GM19035 (cell line): ENCODE measurements around the gene EIF4E1B.
"Not testable (repeated sequence)": the region's sequence is repeated elsewhere in the genome, so short reads cannot be mapped to it uniquely, and the experiment has no call there.

Experiments used
- ATAC-seq: cut with Tn5 transposase; IDR thresholded peaks from one replicate; pipeline ENCODE4 v1.9.1; 2021; ENCODE audit not compliant: unreplicated experiment

The EIF4E1B gene, protein sequence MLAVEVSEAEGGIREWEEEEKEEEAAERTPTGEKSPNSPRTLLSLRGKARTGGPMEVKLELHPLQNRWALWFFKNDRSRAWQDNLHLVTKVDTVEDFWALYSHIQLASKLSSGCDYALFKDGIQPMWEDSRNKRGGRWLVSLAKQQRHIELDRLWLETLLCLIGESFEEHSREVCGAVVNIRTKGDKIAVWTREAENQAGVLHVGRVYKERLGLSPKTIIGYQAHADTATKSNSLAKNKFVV

DNA sequence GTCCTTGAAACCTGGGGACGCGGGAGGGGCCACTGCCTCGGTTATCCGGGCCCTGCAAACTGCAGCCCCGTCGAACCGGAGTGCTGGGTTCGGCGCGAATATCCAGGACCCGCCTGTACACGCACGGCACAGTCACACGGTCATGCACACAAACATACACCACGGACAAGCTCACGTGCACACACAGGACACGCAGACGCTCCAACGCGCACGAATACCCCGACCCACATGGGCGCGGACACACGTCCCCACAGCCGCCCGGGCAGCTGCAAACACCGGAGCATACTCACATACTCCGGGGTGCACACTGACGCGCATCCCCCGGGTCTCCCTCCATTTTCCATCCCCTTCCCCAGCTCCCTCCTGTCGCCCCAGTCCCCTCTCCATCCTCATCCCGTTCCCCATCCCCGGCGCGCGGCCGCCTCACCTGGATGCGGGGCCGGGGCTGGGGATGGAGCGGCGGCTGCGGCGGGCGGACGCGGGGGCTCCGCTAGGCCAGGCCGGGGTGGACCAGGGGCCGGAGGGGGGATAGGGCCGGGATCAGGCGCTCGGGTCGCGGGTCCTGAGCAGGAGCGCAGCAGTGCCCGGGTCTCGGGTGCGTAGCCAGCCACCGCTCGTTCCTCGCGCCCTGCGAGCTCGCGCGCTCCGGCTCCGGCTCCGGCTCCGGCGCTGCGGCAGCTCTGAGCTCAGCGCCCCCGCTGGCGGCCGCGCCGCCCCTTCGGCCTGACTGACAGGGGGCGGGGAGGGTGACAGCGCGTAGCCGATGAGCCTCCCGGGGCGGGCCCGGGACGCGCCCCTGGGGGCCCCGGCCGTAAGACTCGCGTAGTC is at the start of gene EIF4E1B, which contains the start of gene SNCB:
Gene EIF4E1B, plus strand, starts transcription at position 823 of the 828 bp plus-strand sequence. CDS start 12,113 bp downstream, outside the sequence.
Gene SNCB, minus strand, starts transcription at position 682 of the 828 bp plus-strand sequence. CDS start 880 bp downstream, outside the sequence.
- peak; percentile 64 for ATAC-seq

GRCh38 chr5:176581361-176581760 is 49.1 kb upstream of the EIF4E1B start:
- ATAC-seq: no peak

GRCh38 chr5:176583076-176583475 is 47.4 kb upstream of the EIF4E1B start:
- ATAC-seq: no peak

- ATAC-seq: no peak
These were observed 43.1 kb upstream of the EIF4E1B start for GRCh38 chr5:176587398-176587797.

GRCh38 chr5:176588297-176588696 is 42.2 kb upstream of the EIF4E1B start:
- ATAC-seq: no peak

- no peak for ATAC-seq
These were observed 41.3 kb upstream of the EIF4E1B start for GRCh38 chr5:176589039-176589769.

GRCh38 chr5:176590035-176590717 is 40.3 kb upstream of the EIF4E1B start:
- no peak for ATAC-seq

DNA sequence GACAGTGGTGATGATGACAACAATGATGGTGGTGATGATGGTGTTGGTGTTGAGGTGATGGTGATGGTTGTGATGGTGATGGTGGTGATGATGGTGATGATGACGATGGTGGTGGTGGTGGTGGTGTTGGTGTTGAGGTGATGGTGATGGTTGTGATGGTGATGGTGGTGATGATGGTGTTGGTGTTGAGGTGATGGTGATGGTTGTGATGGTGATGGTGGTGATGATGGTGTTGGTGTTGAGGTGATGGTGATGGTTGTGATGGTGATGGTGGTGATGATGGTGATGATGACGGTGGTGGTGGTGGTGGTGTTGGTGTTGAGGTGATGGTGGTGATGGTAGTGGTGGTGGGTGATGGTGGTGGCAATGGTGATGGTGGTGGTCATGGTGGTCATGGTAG is 38.8 kb upstream of the EIF4E1B start:
- not testable (repeated sequence) for ATAC-seq

DNA sequence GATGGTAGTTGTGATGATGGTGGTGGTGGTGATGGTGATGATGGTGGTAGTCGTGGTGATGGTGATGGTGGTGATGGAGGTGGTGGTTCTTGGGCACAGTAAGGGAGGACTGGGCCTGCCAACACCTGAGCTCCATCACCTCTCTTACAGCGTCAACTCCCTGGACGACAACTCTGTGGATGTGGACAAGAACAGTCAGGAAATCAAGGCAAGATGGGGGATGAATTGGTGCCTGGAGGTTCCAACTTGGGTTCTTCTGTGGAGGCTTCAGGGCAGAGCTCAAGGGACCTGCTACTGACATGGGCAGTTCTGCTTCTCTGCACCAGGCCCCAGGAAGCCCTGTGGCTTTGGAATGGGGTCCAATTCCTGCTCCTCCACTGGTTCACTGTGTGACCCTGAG is 37.9 kb upstream of the EIF4E1B start:
- ATAC-seq: no peak

DNA sequence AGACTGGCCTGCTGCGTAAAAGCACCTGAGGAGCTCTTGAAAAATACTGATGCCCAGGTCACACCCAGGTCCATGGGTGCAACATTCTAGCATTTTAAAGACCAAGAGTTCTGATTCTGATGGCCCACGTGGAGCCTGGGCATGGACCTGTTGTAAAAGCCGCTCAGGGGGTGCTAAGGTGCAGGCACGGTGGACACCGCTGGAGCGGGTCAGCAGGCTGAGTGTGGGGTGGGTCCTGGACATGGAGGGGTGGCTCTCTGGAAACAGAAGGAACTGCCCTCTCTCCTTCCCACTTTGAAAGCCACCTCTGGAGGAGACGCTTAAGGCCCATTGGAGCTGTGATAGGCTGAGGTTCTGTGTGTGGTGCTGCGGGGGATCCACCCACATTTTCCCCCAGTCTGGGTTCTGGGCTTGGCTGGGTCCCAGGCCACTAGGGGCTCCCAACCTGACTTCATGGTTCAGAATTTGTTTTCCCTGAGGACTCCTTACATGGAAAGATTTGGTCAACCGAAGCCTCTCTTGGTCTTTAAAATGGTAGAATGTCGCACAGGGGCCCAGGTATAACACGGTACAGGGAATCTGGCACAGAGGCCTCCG is 37.1 kb upstream of the EIF4E1B start:
- ATAC-seq: no peak

GRCh38 chr5:176594554-176594953 is 35.9 kb upstream of the EIF4E1B start:
- ATAC-seq: no peak

GRCh38 chr5:176595386-176595943 is 35.0 kb upstream of the EIF4E1B start:
- ATAC-seq: no peak

DNA sequence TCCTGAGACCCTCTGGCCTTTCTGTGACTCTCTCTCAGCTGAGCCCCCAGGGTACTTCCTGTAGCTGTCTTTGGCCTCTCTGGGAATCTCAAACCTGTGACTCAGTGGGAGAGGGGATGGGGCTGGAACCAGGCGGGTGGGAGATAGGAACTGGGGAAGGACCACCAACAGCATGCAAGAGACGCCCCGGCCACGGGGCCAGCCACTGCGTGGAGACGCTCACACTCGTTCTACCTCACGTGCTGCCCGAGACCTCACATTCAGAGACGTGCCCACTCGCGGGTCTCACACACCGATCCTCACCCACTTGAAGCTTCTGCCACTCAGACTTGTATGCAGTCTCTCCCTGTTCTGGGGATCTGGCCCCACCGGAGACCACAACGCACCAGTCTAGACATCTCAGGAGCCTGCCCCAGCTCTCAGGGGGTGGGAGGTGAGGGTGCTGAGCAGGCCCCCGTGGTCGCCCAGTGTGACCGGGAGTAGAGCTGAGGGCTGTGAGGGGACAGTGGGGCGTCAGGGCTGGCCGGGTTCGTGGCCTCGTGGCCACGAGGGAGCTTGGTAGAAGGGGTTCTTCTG is 34.3 kb upstream of the EIF4E1B start:
- no peak for ATAC-seq

DNA sequence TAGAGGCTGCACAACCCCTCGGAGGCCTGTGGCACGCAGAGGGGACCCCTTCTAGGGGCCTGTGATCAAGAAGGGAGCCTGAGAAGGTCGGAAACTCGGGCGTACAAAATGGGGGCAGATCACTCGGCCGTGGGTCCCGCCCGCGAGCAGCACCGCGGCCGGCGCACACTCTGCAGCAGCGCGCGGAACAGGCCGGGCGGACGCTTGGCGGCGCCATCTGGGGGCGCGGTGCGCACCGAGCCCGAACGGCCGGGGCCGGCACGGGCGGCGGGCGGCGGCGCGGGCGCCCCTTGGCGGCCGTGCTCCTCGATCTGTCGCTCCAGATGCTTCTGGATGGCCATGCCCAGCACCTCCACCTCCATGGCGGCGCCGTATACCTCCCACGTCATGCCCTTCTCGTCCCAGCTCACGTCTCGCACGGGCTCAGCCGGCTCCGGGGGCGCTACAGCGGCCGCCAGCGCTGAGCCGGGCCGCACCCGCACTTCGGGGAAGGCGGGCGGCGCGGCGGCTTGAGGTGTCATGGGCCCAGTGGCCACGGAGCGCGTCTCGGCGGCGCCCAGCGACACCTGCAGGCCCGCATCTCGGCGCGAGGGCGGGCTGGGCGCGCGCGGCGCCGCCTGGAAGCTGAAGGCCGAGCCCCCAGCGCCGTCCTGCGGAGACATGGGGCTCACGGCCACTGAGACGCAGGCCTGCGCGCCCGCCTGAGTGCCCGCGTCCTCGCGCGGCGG is 33.6 kb upstream of the EIF4E1B start:
- peak; percentile 40 for ATAC-seq

- ATAC-seq: no peak
These were observed 32.8 kb upstream of the EIF4E1B start for GRCh38 chr5:176597417-176598389.

- ATAC-seq: not testable (repeated sequence)
These were observed 30.6 kb upstream of the EIF4E1B start for GRCh38 chr5:176599749-176600430.

DNA sequence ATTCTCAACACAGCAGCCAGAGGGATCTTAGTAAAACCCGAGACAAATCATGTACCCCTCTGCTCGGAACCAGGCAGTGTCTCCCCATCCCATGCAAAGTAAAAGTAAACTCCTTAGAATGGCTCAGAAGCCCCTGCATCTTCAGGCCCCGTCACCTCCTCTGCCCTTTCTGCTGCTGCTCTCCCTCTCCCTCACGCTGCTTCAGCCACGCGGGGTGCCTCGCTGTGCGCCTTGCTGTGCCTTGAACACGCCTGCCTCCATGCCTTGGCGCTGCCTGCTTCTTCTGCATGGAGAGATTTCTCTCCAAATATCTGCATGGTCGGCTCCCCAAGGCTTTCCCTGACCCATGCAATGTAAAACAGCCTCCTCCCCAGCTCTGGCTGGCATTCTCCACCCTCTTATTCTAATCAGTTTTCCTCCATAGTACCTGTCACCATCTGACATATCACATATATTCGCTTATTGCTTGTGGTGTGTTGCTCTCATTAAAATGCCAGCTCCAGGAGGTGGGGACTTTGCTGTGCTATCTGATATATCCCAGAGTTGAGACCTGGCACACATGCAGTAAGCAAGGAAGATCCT is 28.5 kb upstream of the EIF4E1B start:
- ATAC-seq: no peak
